HuH-7.5 (cell line): Measurements from ENCODE around the gene ZNF208.
"Not testable (repeated sequence)": the region's sequence is repeated elsewhere in the genome, so short reads cannot be mapped to it uniquely, and the experiment has no call there.

Experiments used
- DNase-seq: peaks from one replicate; pipeline ENCODE4 v3.0.0; 2011; ENCODE audit warnings: low spot score

The ZNF208 gene

DNA sequence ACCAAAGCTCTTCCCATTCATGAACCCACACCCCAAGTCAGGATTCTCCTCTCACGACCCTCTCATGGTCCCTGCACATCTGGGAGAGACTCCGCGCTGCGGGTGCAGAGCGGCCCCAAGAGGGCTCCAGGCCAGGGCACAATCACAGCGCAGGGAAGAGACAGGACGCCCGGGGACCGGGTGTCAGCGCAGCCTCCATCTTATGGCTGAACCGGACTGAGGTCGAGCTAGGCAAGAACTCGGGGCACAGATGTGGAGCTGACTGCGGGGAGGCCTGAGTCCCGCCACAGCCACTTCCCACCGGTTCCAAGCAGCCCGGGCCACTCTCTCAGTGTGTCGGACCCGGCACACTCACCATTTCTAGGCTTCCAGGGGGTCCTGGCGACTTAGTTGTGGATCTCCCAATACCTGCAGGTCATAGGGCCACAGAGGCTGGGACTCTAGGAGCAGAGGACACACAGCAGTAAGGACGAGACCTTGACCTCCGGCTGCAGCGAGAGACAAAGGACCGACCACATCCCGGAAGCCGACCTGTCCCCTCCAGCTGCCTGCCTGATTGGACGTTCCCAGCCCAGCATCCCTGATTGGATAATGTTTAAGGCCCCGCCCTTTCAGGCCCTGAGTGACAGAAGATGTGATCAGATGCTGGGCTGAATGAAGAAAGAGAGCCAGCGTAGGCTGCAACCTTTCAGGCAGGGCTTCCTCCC, at the start of gene ZNF208:
Gene ZNF208, minus strand, starts transcription at position 507 of the 707 bp plus-strand sequence. Its CDS starts 149 bp downstream, at position 358.
- not testable (repeated sequence) for DNase-seq

GRCh38 chr19:22052644-22053013, 41.9 kb upstream of the ZNF208 start:
- no peak for DNase-seq

- not testable (repeated sequence) for DNase-seq
Observed at GRCh38 chr19:22041151-22041550, 30.4 kb upstream of the ZNF208 start.

GRCh38 chr19:22030680-22031079, 19.9 kb upstream of the ZNF208 start:
- no peak for DNase-seq

DNA sequence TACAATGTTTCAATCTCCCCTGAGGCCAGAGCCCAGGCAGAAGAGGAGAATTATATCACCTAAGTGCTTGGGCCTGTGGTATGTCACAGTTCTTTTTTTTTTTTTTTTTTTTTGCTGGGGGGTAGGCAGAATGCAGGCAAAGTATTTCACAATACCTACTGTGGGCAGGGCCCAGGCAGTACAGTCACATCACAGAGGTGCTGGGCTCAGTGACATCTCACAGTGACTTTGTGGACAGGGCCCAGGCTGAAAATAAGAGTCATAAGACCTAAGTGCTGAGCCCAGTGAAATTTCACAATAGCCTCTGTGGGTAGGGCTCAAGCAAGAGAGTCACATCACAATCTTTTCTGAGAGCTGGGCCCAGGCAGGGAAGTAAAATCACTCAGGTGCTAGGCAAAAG, 15.9 kb upstream of the ZNF208 start:
- DNase-seq, result no peak

DNA sequence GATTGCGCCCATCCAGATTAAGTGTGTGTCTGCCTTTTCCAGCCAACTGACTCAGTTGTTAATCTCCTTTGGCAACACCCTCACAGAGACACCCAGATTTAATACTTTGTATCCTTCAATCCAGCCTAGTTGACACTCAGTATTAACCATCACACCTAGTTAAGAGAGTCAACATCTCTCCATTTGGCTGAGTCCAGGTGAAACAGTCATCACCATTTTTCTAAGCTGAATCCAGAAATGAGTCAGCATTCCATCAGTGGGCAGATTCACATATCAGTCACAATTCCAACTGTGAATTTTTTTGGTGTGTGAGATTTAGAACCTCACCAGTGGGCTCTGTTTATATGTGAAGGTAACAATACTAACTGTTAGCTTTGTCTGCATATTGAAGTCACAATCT, 14.8 kb upstream of the ZNF208 start:
- DNase-seq, result not testable (repeated sequence)

DNA sequence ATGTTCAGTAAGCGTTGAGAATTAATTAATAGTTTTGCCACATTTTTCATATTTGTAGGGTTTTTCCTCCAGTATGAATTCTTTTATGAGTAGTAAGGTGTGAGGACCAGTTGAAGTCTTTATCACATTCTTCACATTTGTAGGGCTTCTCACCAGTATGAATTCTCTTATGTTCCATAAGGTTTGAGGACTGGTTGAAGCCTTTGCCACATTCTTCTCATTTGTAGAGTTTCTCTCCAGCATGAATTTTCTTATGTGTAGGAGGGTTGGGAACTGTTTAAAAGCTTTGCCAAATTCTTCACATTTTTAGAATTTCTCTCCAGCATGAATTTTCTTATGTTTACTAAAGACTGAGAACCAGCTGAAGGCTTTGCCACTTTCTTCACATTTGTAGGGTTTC, 40.3 kb downstream of the ZNF208 start:
- no peak for DNase-seq

- no peak for DNase-seq
Observed at GRCh38 chr19:21947775-21948174, 63.0 kb downstream of the ZNF208 start.

DNA sequence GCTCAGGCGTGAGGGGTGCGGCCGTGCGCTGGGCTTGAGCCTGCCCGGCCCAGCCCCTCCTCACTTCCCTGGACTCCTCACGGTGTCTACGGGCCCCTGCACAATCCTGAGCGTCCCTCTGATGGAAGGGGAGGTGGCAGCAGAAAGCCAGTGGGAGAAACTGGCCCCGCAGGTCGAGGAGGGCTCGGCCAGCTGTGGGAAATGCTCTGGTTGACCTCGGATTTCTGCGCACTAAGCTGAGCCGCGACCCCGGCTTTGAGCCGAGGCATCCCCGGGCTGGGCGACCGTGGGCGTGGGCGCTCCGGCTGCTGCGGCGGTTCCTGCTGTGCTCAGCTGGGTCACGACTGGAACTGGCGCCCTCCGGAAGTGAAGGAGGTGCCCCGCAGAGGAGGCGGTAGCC, 70.1 kb downstream of the ZNF208 start:
- DNase-seq, result no peak

GRCh38 chr19:21934593-21934992, 76.2 kb downstream of the ZNF208 start:
- DNase-seq, result no peak

DNA sequence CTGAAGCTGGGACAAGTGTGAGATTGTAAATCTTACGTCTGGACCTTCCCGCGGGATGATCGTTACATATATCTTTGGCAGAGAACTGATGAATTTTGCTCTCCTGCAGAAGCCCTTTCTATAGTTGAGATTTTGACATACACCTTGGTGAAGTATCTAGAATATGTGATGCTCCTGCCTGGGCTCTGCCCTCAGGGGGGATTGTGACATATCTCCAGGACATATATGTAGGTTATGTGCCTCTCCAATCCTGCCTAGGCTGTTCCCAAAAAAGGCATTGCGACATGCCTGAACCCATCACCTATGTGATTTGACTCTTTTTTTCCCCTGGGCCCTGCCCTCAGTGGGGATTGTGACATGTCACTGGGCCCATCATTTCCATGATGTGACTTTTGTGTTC, 76.6 kb downstream of the ZNF208 start:
- no peak for DNase-seq

- no peak for DNase-seq
Observed at GRCh38 chr19:21922276-21922675, 88.5 kb downstream of the ZNF208 start.

GRCh38 chr19:21921691-21922180, 89.0 kb downstream of the ZNF208 start:
- no peak for DNase-seq

DNA sequence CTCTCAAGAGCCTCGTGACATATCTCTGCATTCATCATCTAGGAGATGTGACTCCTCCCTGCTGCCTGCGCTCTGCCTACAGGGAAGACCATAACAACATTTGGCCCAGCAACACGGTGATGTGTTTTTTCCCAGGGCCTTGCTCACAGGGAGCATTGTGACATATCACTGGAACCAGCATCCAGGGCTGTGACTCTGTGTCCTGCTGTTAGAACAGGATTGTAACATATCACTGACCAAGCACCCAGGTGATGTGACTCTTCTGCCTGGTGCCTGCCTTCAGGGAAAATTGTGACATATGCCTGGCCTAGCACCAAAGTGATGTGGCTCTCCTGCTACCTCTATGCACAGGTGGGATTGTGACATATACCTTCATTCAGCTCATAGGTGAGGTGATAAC, 95.3 kb downstream of the ZNF208 start:
- no peak for DNase-seq

- no peak for DNase-seq
Observed at GRCh38 chr19:21912654-21913053, 98.1 kb downstream of the ZNF208 start.

- no peak for DNase-seq
Observed at GRCh38 chr19:21910318-21910717, 100.4 kb downstream of the ZNF208 start.

GRCh38 chr19:21908066-21908465, 102.7 kb downstream of the ZNF208 start:
- DNase-seq, result no peak

- no peak for DNase-seq
Observed at GRCh38 chr19:21907516-21907915, 103.2 kb downstream of the ZNF208 start.

GRCh38 chr19:21902571-21902970, 108.2 kb downstream of the ZNF208 start:
- no peak for DNase-seq

GRCh38 chr19:21901861-21902260, 108.9 kb downstream of the ZNF208 start:
- DNase-seq, result no peak

DNA sequence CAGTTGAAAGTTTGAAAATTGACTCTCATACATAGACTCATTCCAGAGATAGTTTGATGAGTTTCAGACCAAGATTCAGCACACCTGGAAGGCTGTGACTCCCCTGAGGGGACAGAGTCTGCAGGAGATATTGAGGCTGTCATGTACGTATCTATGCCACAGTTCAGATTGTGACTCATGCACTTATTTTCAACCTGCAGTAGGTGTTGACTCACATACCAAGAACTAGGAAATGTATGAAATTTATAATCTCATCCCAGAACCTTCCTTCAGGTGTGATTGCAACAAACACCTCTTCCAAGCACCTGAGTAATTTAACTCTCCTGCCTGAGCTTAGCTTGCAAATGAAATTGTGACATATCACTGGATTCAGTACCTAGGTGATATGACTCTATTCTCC, 110.3 kb downstream of the ZNF208 start:
- no peak for DNase-seq

- no peak for DNase-seq
Observed at GRCh38 chr19:21891086-21891485, 119.7 kb downstream of the ZNF208 start.

- DNase-seq, result not testable (repeated sequence)
Observed at GRCh38 chr19:21890017-21890416, 120.7 kb downstream of the ZNF208 start.

- not testable (repeated sequence) for DNase-seq
Observed at GRCh38 chr19:21885516-21885915, 125.2 kb downstream of the ZNF208 start.
